Measurements from ENCODE around the gene VSIR.

The VSIR gene

GRCh38 chr10:71812016-71812912 is 38.9 kb upstream of the VSIR start:
- no peak overlapping the region for H3K27ac Mint-ChIP-seq
- DNase-seq (ENCODE audit: low spot score in 2 of 2) (peak; percentile 79 to 85), ATAC-seq (peak; percentile 88)
- peaks cover 18% of the 10 kb centered on the region for H3K36me3 Mint-ChIP-seq
- H3K9me3 Mint-ChIP-seq: no peaks in the 10 kb centered on the region
- H3K4me1 Mint-ChIP-seq: no peaks in the 10 kb centered on the region
- no peak overlapping the region for H3K4me3 Mint-ChIP-seq

GRCh38 chr10:71811351-71811750 is 38.0 kb upstream of the VSIR start:
- no peak for ATAC-seq
- Mint-ChIP-seq H3K9me3 (no peaks in the 10 kb centered on the region), H3K27ac (no peak overlapping the region), H3K4me1 (no peaks in the 10 kb centered on the region), H3K4me3 (no peak overlapping the region), H3K36me3 (peaks cover 9% of the 10 kb centered on the region)
- DNase-seq (ENCODE audit: low spot score in 2 of 2): no peak

GRCh38 chr10:71810048-71810750 is 36.9 kb upstream of the VSIR start:
- Mint-ChIP-seq H3K36me3 (no peaks in the 10 kb centered on the region), H3K4me1 (peaks cover 4% of the 10 kb centered on the region), H3K27ac (no peak overlapping the region), H3K9me3 (no peaks in the 10 kb centered on the region), H3K4me3 (no peak overlapping the region)
- ATAC-seq (no peak), DNase-seq (ENCODE audit: low spot score in 2 of 2) (no peak)

- Mint-ChIP-seq H3K9me3 (no peaks in the 10 kb centered on the region), H3K4me3 (no peak overlapping the region), H3K4me1 (peaks cover 4% of the 10 kb centered on the region), H3K36me3 (no peaks in the 10 kb centered on the region), H3K27ac (no peak overlapping the region)
- no peak for ATAC-seq
- DNase-seq (ENCODE audit: low spot score in 2 of 2): no peak
These were observed 36.3 kb upstream of the VSIR start for GRCh38 chr10:71809628-71810027.

- H3K36me3 Mint-ChIP-seq: no peaks in the 10 kb centered on the region
- no peak overlapping the region for H3K4me3 Mint-ChIP-seq
- H3K27ac Mint-ChIP-seq: no peak overlapping the region
- no peak for DNase-seq (ENCODE audit: low spot score in 2 of 2)
- H3K4me1 Mint-ChIP-seq: peaks cover 4% of the 10 kb centered on the region
- H3K9me3 Mint-ChIP-seq: no peaks in the 10 kb centered on the region
- ATAC-seq: no peak
These were observed 34.5 kb upstream of the VSIR start for GRCh38 chr10:71807557-71808510.

- H3K36me3 Mint-ChIP-seq: no peaks in the 10 kb centered on the region
- peaks cover 4% of the 10 kb centered on the region for H3K4me1 Mint-ChIP-seq
- H3K9me3 Mint-ChIP-seq: no peaks in the 10 kb centered on the region
- no peak overlapping the region for H3K27ac Mint-ChIP-seq
- H3K4me3 Mint-ChIP-seq: no peak overlapping the region
- ATAC-seq (no peak), DNase-seq (ENCODE audit: low spot score in 2 of 2) (no peak)
These were observed 33.6 kb upstream of the VSIR start for GRCh38 chr10:71806704-71807556.

GRCh38 chr10:71805776-71806703 is 32.7 kb upstream of the VSIR start:
- Mint-ChIP-seq H3K9me3 (no peaks in the 10 kb centered on the region), H3K27ac (no peak overlapping the region)
- no peak for DNase-seq (ENCODE audit: low spot score in 2 of 2)

GRCh38 chr10:71804077-71804476 is 30.8 kb upstream of the VSIR start:
- DNase-seq (ENCODE audit: low spot score in 2 of 2): no peak
- Mint-ChIP-seq H3K27ac (no peak overlapping the region), H3K4me1 (peaks cover 4% of the 10 kb centered on the region), H3K9me3 (no peaks in the 10 kb centered on the region), H3K4me3 (no peak overlapping the region), H3K36me3 (no peaks in the 10 kb centered on the region)
- ATAC-seq: no peak

More at GRCh38 chr10:71805776-71806703, 32.7 kb upstream of the VSIR start:
- Mint-ChIP-seq H3K36me3 (no peaks in the 10 kb centered on the region), H3K4me1 (peaks cover 4% of the 10 kb centered on the region), H3K4me3 (no peak overlapping the region)
- peak; percentile 29 for ATAC-seq

- H3K27ac Mint-ChIP-seq: peak overlapping the region; percentile 12
- no peaks in the 10 kb centered on the region for H3K9me3 Mint-ChIP-seq
- no peaks in the 10 kb centered on the region for H3K36me3 Mint-ChIP-seq
- peaks cover 4% of the 10 kb centered on the region for H3K4me1 Mint-ChIP-seq
- ATAC-seq: no peak
- H3K4me3 Mint-ChIP-seq: no peak overlapping the region
- DNase-seq (ENCODE audit: low spot score in 2 of 2): no peak
These were observed 29.6 kb upstream of the VSIR start for GRCh38 chr10:71802715-71803488.

- H3K4me1 Mint-ChIP-seq: peaks cover 10% of the 10 kb centered on the region
- H3K27ac Mint-ChIP-seq: peak overlapping the region; percentile 12
- DNase-seq (ENCODE audit: low spot score in 2 of 2) (no peak), ATAC-seq (no peak)
- no peaks in the 10 kb centered on the region for H3K9me3 Mint-ChIP-seq
- H3K4me3 Mint-ChIP-seq: no peak overlapping the region
- H3K36me3 Mint-ChIP-seq: no peaks in the 10 kb centered on the region
These were observed 28.9 kb upstream of the VSIR start for GRCh38 chr10:71802235-71802634.

GRCh38 chr10:71801361-71801760 is 28.0 kb upstream of the VSIR start:
- H3K36me3 Mint-ChIP-seq: no peaks in the 10 kb centered on the region
- H3K4me1 Mint-ChIP-seq: peaks cover 19% of the 10 kb centered on the region
- H3K4me3 Mint-ChIP-seq: no peak overlapping the region
- no peak overlapping the region for H3K27ac Mint-ChIP-seq
- no peak for DNase-seq (ENCODE audit: low spot score in 2 of 2)
- ATAC-seq: no peak
- no peaks in the 10 kb centered on the region for H3K9me3 Mint-ChIP-seq

GRCh38 chr10:71799608-71800453 is 26.5 kb upstream of the VSIR start:
- no peak for ATAC-seq
- H3K27ac Mint-ChIP-seq: no peak overlapping the region
- no peaks in the 10 kb centered on the region for H3K9me3 Mint-ChIP-seq
- no peak for DNase-seq (ENCODE audit: low spot score in 2 of 2)
- no peaks in the 10 kb centered on the region for H3K36me3 Mint-ChIP-seq
- peaks cover 15% of the 10 kb centered on the region for H3K4me1 Mint-ChIP-seq
- no peak overlapping the region for H3K4me3 Mint-ChIP-seq
